Neural crest cell (in vitro differentiated cells): Measurements from ENCODE around the gene PSMD3. TPM values are rescaled to one million over a fixed set of nuclear protein-coding genes. Genes with fewer than 3 reads are reported as not detected.
"Not testable (repeated sequence)": the region's sequence is repeated elsewhere in the genome, so short reads cannot be mapped to it uniquely, and the experiment has no call there.

Experiments
- DNase-seq: peaks from one replicate; pipeline ENCODE4 v3.0.0; 2021; ENCODE audit warnings: low read depth, mixed read lengths, low spot score
- H3K27ac Mint-ChIP-seq: one replicate; pipeline ENCODE4 v1.8.0; 2021; ENCODE audit warnings: mild to moderate bottlenecking, mixed read lengths; ENCODE audit not compliant: unreplicated experiment
- H3K27me3 Mint-ChIP-seq: 2 replicates; pipeline ENCODE4 v1.8.0; 2021; ENCODE audit warnings: low read depth, mild to moderate bottlenecking, mixed read lengths
- H3K36me3 Mint-ChIP-seq: 2 replicates; pipeline ENCODE4 v1.8.0; 2021; ENCODE audit warnings: low read depth, mild to moderate bottlenecking, mixed read lengths
- H3K4me1 Mint-ChIP-seq: 2 replicates; pipeline ENCODE4 v1.8.0; 2021; ENCODE audit warnings: mixed read lengths
- H3K4me3 Mint-ChIP-seq: one replicate; pipeline ENCODE4 v1.8.0; 2021; ENCODE audit warnings: mild to moderate bottlenecking, mixed read lengths
- H3K9me3 Mint-ChIP-seq: 2 replicates; pipeline ENCODE4 v1.8.0; 2021; ENCODE audit warnings: mixed read lengths
- total RNA-seq: library from RNA; stranded (reverse); gene quantifications from 2 replicates; pipeline ENCODE4 v1.2.1, GENCODE V29; 2021
- TF ChIP-seq, protein P1 (sequence below): fragments of 200-600 bp; sonication (generic); conservative IDR thresholded peaks from 2 replicates; pipeline ENCODE4 v1.5.0; 2021; ENCODE audit warnings: antibody characterized with exemption, mild to moderate bottlenecking

PSMD3 gene
- total RNA-seq, 1 donor from 2014 or later: 157 TPM

DNA sequence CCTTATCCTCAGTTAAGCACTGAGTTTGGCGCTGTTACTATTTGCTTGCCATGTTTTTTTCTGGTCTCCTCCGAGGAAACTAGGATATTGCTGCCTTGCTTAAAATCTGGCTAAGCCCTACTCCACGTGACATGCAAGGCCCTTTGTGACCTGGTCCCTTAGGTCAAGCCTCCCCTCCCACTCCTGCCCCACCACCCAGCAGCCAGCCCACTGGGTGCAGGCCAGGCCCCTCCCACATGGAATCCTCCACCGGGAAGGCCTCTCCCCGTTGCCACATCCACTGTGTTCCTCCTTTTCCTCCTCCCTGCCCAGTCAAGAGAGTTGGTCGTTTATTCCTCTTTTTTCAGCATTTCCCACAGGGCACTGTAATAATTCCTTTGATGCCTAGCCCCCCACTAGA lies 16.2 kb downstream of the PSMD3 start:
- DNase-seq: no peak
- Mint-ChIP-seq H3K27me3 (no peaks in the 10 kb centered on the region), H3K36me3 (peaks cover 21% of the 10 kb centered on the region), H3K4me3 (no peak overlapping the region), H3K9me3 (no peaks in the 10 kb centered on the region), H3K4me1 (no peaks in the 10 kb centered on the region), H3K27ac (no peak overlapping the region)
- TF ChIP-seq, protein P1, sequence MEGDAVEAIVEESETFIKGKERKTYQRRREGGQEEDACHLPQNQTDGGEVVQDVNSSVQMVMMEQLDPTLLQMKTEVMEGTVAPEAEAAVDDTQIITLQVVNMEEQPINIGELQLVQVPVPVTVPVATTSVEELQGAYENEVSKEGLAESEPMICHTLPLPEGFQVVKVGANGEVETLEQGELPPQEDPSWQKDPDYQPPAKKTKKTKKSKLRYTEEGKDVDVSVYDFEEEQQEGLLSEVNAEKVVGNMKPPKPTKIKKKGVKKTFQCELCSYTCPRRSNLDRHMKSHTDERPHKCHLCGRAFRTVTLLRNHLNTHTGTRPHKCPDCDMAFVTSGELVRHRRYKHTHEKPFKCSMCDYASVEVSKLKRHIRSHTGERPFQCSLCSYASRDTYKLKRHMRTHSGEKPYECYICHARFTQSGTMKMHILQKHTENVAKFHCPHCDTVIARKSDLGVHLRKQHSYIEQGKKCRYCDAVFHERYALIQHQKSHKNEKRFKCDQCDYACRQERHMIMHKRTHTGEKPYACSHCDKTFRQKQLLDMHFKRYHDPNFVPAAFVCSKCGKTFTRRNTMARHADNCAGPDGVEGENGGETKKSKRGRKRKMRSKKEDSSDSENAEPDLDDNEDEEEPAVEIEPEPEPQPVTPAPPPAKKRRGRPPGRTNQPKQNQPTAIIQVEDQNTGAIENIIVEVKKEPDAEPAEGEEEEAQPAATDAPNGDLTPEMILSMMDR: no peak

DNA sequence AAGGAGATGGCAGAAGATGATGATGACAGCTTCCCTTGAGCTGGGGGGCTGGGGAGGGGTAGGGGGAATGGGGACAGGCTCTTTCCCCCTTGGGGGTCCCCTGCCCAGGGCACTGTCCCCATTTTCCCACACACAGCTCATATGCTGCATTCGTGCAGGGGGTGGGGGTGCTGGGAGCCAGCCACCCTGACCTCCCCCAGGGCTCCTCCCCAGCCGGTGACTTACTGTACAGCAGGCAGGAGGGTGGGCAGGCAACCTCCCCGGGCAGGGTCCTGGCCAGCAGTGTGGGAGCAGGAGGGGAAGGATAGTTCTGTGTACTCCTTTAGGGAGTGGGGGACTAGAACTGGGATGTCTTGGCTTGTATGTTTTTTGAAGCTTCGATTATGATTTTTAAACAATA lies 16.9 kb downstream of the PSMD3 start:
- H3K9me3 Mint-ChIP-seq: no peaks in the 10 kb centered on the region
- peaks cover 21% of the 10 kb centered on the region for H3K36me3 Mint-ChIP-seq
- no peaks in the 10 kb centered on the region for H3K4me1 Mint-ChIP-seq
- H3K4me3 Mint-ChIP-seq: no peak overlapping the region
- H3K27ac Mint-ChIP-seq: no peak overlapping the region
- DNase-seq: no peak
- H3K27me3 Mint-ChIP-seq: no peaks in the 10 kb centered on the region
- TF ChIP-seq, protein P1: no peak

DNA sequence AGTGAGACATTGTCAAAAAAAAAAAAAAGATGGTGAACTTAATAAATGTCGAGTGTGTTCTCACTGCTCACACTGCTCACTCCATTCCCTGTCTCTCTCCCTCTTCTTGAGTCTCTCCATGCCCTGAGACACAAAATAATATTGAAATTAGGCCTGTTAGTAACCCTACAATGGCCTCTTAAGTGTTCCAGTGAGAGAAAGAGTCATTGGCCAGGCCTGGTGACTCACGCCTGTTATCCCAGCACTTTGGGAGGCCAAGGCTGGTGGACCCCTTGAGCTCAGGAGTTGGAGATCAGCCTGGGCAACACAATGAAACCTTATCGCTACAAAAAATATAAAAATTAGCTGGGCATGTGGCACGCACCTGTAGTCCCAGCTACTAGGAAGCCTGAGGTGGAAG lies 18.5 kb downstream of the PSMD3 start:
- no peaks in the 10 kb centered on the region for H3K4me1 Mint-ChIP-seq
- H3K27ac Mint-ChIP-seq: no peak overlapping the region
- H3K4me3 Mint-ChIP-seq: no peak overlapping the region
- no peaks in the 10 kb centered on the region for H3K9me3 Mint-ChIP-seq
- no peaks in the 10 kb centered on the region for H3K27me3 Mint-ChIP-seq
- H3K36me3 Mint-ChIP-seq: peaks cover 10% of the 10 kb centered on the region
- DNase-seq: no peak
- TF ChIP-seq, protein P1: no peak

DNA sequence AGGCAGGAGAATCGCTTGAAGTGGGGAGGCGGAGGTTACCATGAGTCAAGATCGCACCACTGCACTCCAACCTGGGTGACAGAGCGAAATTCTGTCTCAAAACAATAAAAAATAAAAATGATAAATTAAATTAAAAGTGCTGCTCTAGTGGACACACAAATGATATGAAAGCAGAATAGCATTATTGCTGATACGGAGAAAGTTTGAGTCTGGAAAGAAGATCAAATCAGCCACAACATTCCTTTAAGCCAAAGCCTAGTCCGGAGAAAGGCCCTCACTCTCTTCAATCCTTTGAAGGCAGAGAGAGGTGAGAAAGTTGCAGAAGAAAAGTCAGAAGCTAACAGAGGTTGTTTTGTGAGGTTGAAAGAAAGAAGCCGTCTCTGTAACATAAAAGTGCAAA lies 19.6 kb downstream of the PSMD3 start:
- Mint-ChIP-seq H3K36me3 (peaks cover 6% of the 10 kb centered on the region), H3K4me1 (no peaks in the 10 kb centered on the region), H3K27ac (no peak overlapping the region), H3K27me3 (no peaks in the 10 kb centered on the region), H3K9me3 (no peaks in the 10 kb centered on the region), H3K4me3 (no peak overlapping the region)
- TF ChIP-seq, protein P1: no peak
- DNase-seq: no peak

DNA sequence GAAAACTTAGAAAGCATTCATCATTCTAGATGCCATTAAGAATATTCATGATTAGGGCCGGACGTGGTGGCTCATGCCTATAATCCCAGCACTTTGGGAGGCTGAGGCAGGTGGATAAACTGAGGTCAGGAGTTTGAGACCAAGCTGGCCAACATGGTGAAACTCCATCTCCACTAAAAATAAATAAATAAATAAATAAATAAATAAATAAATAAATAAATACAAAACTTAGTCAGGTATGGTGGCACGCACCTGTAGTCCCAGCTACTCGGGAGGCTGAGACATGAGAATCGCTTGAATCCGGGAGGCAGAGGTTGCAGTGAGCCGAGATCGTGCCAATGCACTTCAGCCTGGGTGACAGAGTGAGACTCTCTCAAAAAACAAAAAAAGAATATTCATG lies 20.7 kb downstream of the PSMD3 start:
- H3K36me3 Mint-ChIP-seq, H3K9me3 Mint-ChIP-seq, H3K27me3 Mint-ChIP-seq, H3K27ac Mint-ChIP-seq, H3K4me3 Mint-ChIP-seq, DNase-seq, H3K4me1 Mint-ChIP-seq: not testable (repeated sequence)

DNA sequence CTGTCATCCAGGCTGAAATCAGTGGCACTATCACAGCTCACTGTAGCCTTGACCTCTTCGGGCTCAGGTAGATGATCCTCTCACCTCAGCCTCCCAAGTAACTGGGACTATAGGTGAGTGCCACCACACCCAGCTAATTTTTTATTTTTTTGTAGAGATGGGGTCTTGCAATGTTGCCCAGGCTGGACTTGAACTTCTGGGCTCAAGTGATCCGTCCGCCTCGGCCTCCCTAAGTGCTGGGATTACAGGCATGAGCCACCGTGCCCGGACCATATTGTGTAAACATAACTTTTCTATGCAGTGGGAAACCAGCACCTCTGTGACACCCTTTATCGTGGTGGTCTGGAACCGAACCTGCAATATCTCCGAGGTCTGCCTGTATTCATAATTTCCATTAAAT lies 23.5 kb downstream of the PSMD3 start:
- no peak overlapping the region for H3K4me3 Mint-ChIP-seq
- H3K4me1 Mint-ChIP-seq: no peaks in the 10 kb centered on the region
- H3K9me3 Mint-ChIP-seq: no peaks in the 10 kb centered on the region
- no peaks in the 10 kb centered on the region for H3K27me3 Mint-ChIP-seq
- TF ChIP-seq, protein P1: no peak
- H3K36me3 Mint-ChIP-seq: no peaks in the 10 kb centered on the region
- no peak for DNase-seq
- H3K27ac Mint-ChIP-seq: no peak overlapping the region
